ENCODE measurements around the gene IFT27. TPM values are rescaled to one million over a fixed set of nuclear protein-coding genes. Genes with fewer than 3 reads are reported as not detected.
A peak's percentile ranks its signal among the peaks of the same experiment; 100 is the strongest.

IFT27 gene
- total and polyA plus RNA-seq, 8 donors: 11.7 to 23.8 (median 15.4) TPM

DNA sequence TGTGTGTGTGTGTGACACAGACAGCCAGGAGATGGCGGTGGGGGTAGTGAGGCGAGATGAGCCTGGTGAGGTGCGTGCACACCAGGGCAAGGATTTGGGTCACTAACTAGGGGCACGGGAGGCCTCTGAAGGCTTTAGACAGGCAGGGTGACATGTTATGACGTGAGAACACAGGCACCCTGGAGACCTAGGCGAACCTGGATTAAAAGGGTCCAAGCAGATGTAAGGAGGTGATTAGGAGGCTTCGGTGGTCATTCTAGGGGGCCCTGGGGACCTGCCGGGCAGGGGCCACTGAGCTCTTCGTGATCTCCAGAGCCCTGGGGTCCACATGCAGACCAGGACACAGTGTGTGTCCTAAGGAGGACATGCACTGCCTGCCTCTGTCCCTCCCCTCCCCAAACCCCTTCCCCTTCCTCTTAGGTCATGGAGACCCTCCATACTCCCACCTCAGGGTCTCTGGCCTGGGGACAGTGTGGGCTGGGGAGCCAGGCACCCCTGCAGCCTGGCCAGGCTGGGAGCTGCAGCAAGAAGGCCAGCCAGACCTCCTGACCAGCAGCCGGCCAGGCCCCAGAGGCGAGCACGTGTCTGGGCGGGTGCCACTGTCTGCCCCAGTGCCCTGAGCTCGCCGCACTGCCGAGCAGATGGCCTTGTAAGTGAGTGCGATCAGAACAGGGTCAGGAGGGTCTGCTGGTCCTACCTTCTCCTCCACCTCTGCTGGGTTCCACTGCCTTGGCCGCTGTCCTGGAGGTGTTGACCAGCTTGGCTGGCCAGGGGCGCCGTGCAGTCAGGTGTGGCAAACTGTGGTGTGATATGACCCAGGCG, 32.1 kb downstream of the IFT27 start:
- no peak for ATAC-seq
- 77 to 79% methylated on average over 21 of the region's 21 CpGs for WGBS, 2 donors
- Histone ChIP-seq H3K4me3 (no peak overlapping the region), H3K36me3 (no peaks in the 10 kb centered on the region), H3K9me3 (no peaks in the 10 kb centered on the region), H3K27ac (no peak overlapping the region), H3K4me1 (no peaks in the 10 kb centered on the region), H3K27me3 (no peaks in the 10 kb centered on the region)
- intact Hi-C loops (cut with DNase I): no loop called here
- DNase-seq: peak in 1 of 6 donors; percentile 49
- no peak for FAIRE-seq
- TF ChIP-seq, protein P1, sequence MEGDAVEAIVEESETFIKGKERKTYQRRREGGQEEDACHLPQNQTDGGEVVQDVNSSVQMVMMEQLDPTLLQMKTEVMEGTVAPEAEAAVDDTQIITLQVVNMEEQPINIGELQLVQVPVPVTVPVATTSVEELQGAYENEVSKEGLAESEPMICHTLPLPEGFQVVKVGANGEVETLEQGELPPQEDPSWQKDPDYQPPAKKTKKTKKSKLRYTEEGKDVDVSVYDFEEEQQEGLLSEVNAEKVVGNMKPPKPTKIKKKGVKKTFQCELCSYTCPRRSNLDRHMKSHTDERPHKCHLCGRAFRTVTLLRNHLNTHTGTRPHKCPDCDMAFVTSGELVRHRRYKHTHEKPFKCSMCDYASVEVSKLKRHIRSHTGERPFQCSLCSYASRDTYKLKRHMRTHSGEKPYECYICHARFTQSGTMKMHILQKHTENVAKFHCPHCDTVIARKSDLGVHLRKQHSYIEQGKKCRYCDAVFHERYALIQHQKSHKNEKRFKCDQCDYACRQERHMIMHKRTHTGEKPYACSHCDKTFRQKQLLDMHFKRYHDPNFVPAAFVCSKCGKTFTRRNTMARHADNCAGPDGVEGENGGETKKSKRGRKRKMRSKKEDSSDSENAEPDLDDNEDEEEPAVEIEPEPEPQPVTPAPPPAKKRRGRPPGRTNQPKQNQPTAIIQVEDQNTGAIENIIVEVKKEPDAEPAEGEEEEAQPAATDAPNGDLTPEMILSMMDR (IDR thresholded peaks at IDR 0.05): no peak

DNA sequence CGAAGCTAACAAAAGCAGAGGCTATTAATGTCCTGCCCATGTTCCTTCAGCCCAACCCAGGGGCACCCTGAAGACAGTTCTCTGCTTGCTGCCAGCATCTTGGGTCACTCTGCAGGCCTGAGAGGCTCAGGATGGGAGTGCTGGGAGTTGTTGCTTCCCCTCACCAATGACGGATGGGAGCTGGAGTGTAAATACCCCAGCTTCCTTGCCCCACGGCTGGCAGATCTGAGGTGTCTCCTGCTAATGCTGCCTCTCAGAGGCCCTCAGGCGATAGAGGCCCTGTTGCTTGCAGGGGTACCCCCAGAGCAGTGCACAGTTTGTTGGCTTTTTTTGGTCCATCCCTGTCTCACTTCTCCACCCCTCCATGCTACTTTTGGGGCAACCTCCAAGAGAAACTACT, 32.9 kb downstream of the IFT27 start:
- intact Hi-C loops (cut with DNase I): no loop called here
- no peak overlapping the region for H3K4me3 ChIP-seq

DNA sequence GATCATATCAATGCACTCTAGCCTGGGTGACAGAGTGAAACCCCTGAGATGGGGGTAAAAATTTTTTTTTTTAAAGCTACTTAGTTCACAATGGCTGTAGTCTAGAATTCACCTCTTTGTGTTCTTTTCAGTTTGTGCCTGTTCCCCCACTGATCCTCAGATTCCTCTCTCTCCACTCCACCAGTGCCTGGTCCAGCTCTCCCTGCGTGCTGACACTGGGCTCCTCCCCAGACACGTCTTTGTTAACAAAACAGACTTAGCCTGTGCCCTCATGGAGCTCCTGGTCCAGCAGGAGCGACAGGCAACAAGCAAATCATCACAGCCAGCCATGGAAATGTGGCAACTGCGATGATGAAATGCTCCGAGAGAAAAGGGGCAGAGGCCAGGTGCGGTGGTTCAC, 34.0 kb downstream of the IFT27 start:
- no peak for ATAC-seq
- TF ChIP-seq, protein P1 (IDR thresholded peaks at IDR 0.05): no peak
- H3K36me3 ChIP-seq: no peaks in the 10 kb centered on the region
- intact Hi-C loops (cut with DNase I): no loop called here
- no peaks in the 10 kb centered on the region for H3K9me3 ChIP-seq
- H3K4me1 ChIP-seq: no peaks in the 10 kb centered on the region
- DNase-seq: peak in 1 of 6 donors; percentile 1
- WGBS, 2 donors: 39 to 72% methylated on average over 6 of the region's 6 CpGs
- FAIRE-seq: no peak
- no peaks in the 10 kb centered on the region for H3K27me3 ChIP-seq
- no peak overlapping the region for H3K27ac ChIP-seq
- H3K4me3 ChIP-seq: no peak overlapping the region

More for the DNA sequence above, 32.9 kb downstream of the IFT27 start:
- no peaks in the 10 kb centered on the region for H3K4me1 ChIP-seq
- H3K9me3 ChIP-seq: no peaks in the 10 kb centered on the region
- no peak overlapping the region for H3K27ac ChIP-seq
- WGBS, 2 donors: 79% methylated on average over 4 of the region's 4 CpGs
- no peaks in the 10 kb centered on the region for H3K36me3 ChIP-seq
- FAIRE-seq: no peak
- no peaks in the 10 kb centered on the region for H3K27me3 ChIP-seq
- ATAC-seq: no peak
- DNase-seq: no peak
- TF ChIP-seq, protein P1 (IDR thresholded peaks at IDR 0.05): no peak

DNA sequence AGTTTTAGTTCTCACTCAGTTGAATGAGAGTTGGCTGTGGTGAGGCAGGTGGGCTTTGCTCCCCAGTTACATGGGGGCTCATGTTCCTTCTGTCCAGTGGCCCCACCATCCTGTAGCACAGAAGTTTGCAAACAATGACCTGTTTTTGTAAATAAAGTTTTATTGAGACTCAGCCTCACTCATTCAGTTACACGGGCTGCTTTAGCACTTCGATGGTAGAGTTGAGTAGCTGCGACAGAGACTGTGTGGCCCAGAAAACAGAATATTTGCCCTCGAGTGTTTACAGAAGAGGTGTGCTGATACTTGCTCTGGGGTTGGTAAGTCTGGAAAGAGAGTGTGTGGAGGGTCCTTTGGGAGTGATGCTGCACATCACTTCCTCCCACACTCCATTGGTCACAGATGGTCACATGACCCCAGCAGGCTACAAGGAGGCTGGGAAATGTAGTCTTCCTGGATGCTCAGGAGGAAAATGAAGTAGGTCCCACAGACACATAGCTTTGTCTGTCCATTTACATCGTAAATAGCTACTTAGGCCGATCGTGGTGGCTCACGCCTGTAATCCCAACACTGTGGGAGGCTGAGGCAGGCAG, 34.6 kb downstream of the IFT27 start:
- no peaks in the 10 kb centered on the region for H3K27me3 ChIP-seq
- FAIRE-seq (no peak), DNase-seq (peak in 1 of 6 donors; percentile 6), ATAC-seq (no peak)
- TF ChIP-seq, protein P1 (IDR thresholded peaks at IDR 0.05): no peak
- intact Hi-C loops (cut with DNase I): no loop called here
- no peak overlapping the region for H3K4me3 ChIP-seq
- no peaks in the 10 kb centered on the region for H3K4me1 ChIP-seq
- whole genome bisulfite sequencing, 2 donors: 76 to 84% methylated on average over 8 of the region's 8 CpGs
- H3K9me3 ChIP-seq: no peaks in the 10 kb centered on the region
- H3K27ac ChIP-seq: no peak overlapping the region
- no peaks in the 10 kb centered on the region for H3K36me3 ChIP-seq

DNA sequence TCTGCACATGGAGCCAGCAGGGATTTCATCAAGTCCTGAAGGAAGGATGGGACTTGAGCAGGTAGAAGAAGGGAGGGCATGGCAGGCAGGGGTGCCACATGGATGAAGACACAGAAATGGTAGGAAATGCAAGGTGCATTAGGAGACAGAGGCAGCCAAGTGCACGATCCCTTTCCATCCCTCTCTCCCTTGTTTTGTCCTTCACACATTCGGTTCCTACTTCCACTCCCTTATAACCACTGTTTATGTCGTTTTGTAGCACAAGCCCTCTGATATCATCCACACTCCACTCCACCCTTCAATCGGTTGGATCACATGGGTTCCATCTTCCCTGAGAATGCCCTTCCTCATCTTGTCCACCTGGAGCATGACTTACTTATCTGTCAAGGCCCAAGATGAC, 35.2 kb downstream of the IFT27 start:
- no peaks in the 10 kb centered on the region for H3K36me3 ChIP-seq
- ATAC-seq (no peak), FAIRE-seq (no peak), DNase-seq (no peak)
- no peak overlapping the region for H3K4me3 ChIP-seq
- 64 to 65% methylated on average over 4 of the region's 4 CpGs for WGBS, 2 donors
- no peak overlapping the region for H3K27ac ChIP-seq
- no peaks in the 10 kb centered on the region for H3K4me1 ChIP-seq
- intact Hi-C loops (cut with DNase I): no loop called here
- no peaks in the 10 kb centered on the region for H3K9me3 ChIP-seq
- TF ChIP-seq, protein P1 (IDR thresholded peaks at IDR 0.05): no peak
- H3K27me3 ChIP-seq: no peaks in the 10 kb centered on the region

Measured in pancreas (tissue), 10 donors.